Kidney epithelial cell (primary cell): ENCODE data around the gene HTR4. TPM values are rescaled to one million over a fixed set of nuclear protein-coding genes. Genes with fewer than 3 reads are reported as not detected.

Experiments used
- DNase-seq: peaks from one replicate; pipeline ENCODE4 v3.0.0-alpha.2; 2010; ENCODE audit warnings: low read depth
- H3K27me3 ChIP-seq: 2 replicates; pipeline ENCODE4 v1.6.0; 2011; ENCODE audit warnings: low read length; ENCODE audit not compliant: control insufficient read depth, insufficient read depth
- H3K36me3 ChIP-seq: 2 replicates; pipeline ENCODE4 v1.5.1; 2011; ENCODE audit warnings: low read length; ENCODE audit not compliant: control insufficient read depth, insufficient read depth
- H3K4me3 ChIP-seq: 2 replicates; pipeline ENCODE4 v1.5.1; 2011; ENCODE audit warnings: low read depth, mild to moderate bottlenecking, control low read depth, low read length
- total RNA-seq: library from RNA; depleted of rRNA; stranded (reverse); fragments of >200 nt; gene quantifications from 2 replicates; pipeline ENCODE4 v1.2.3, GENCODE V29; 2015
- TF ChIP-seq, protein P1 (sequence below): IDR thresholded peaks from 2 replicates; pipeline ENCODE4 v1.5.1; 2011; ENCODE audit warnings: mild to moderate bottlenecking, moderate library complexity, low read length, control low read depth, inconsistent platforms; ENCODE audit not compliant: insufficient read depth, poor library complexity, severe bottlenecking

The HTR4 gene
- total RNA-seq, 1 donor from 2014 or later: not detected

- H3K27me3 ChIP-seq: no peaks in the 10 kb centered on the region
- TF ChIP-seq, protein P1, sequence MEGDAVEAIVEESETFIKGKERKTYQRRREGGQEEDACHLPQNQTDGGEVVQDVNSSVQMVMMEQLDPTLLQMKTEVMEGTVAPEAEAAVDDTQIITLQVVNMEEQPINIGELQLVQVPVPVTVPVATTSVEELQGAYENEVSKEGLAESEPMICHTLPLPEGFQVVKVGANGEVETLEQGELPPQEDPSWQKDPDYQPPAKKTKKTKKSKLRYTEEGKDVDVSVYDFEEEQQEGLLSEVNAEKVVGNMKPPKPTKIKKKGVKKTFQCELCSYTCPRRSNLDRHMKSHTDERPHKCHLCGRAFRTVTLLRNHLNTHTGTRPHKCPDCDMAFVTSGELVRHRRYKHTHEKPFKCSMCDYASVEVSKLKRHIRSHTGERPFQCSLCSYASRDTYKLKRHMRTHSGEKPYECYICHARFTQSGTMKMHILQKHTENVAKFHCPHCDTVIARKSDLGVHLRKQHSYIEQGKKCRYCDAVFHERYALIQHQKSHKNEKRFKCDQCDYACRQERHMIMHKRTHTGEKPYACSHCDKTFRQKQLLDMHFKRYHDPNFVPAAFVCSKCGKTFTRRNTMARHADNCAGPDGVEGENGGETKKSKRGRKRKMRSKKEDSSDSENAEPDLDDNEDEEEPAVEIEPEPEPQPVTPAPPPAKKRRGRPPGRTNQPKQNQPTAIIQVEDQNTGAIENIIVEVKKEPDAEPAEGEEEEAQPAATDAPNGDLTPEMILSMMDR: no peak
- no peak overlapping the region for H3K4me3 ChIP-seq
- DNase-seq: no peak
- H3K36me3 ChIP-seq: no peaks in the 10 kb centered on the region
These were observed 89.2 kb downstream of the HTR4 start for GRCh38 chr5:148565148-148565547.

DNA sequence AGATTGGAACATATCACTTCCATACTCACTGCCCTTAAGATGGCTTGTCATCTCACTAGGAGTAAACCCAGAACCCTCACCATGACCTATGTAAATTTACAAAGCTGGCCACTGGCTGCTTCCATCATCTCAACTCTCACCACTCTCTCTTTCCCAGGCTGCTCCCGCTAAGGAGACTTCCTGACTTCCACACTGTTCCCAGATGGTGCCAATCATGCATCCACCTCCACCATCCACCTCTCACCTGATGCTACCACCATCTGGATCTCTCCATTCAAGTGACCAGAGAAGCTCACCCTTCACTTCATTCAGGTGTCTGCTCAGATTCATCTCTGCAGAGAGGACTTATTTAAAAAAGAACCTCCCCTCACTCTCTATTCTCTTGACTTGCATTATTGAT is 91.3 kb downstream of the HTR4 start:
- no peaks in the 10 kb centered on the region for H3K36me3 ChIP-seq
- TF ChIP-seq, protein P1: no peak
- H3K27me3 ChIP-seq: no peaks in the 10 kb centered on the region
- no peak for DNase-seq
- H3K4me3 ChIP-seq: no peak overlapping the region

DNA sequence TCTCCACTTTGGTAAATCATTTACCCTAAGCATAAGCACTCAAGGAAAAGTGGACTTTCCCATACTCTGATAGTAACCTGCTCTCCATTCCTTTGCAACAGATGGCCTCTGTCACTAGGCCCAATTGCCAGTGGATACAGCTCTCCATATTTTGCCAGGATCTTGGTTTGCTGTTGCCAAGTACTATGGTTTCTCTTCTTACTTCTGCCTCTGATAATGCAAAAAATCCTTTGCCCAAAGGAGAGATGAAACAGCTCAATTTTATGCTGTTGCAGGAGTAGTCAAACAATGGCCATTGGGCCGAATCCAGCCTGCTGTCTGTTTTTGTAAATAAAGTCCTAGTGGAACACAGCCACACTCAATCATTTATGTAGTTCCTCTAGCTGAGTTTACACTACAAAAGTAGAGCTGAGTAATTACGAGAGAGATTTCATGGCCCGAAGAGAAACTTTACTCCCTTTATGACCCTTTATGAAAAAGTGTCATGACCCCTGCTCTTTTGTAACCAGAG is 92.5 kb downstream of the HTR4 start:
- TF ChIP-seq, protein P1: no peak
- no peak for DNase-seq
- Histone ChIP-seq H3K4me3 (no peak overlapping the region), H3K36me3 (no peaks in the 10 kb centered on the region), H3K27me3 (no peaks in the 10 kb centered on the region)

DNA sequence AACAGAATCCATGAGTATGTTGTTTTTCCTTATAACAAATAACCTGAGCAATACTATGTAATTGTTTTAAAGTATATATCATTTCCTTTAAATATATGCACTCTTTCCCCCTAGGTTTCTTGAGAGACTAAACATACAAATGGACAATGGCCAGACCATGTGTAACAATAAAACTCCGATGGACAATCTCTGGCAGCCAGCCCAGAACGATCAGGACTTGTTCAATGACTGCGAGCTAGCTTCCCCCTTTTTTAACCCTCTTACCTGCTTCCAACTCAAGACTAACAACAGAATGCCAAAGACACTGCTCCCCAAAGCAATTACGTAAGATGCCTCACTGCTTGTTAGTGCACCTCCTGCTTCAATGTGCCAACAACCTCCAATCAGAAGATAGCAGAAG is 94.9 kb downstream of the HTR4 start:
- no peak overlapping the region for H3K4me3 ChIP-seq
- DNase-seq: no peak
- TF ChIP-seq, protein P1: no peak
- H3K36me3 ChIP-seq: no peaks in the 10 kb centered on the region
- no peaks in the 10 kb centered on the region for H3K27me3 ChIP-seq

DNA sequence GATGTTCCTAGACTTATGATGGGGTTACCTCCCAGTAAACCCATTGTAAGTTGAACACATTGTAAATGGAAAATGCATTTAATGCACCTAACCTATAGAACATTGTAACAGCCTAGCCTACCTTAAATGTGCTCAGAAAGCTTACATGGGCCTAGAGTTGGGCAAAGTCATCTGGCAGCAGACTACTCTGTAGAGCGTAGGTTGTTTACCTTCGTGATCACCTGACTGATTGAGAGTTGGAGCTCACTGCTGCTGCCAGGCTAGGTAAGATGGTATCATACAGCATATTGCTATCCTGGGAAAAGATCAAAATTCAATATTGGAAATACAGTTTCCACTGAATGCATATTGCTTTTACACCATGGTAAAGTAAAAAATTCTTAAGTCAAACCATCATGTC is 95.4 kb downstream of the HTR4 start:
- TF ChIP-seq, protein P1: no peak
- Histone ChIP-seq H3K4me3 (no peak overlapping the region), H3K36me3 (no peaks in the 10 kb centered on the region), H3K27me3 (no peaks in the 10 kb centered on the region)
- DNase-seq: no peak

- no peak for DNase-seq
- TF ChIP-seq, protein P1: no peak
- Histone ChIP-seq H3K4me3 (no peak overlapping the region), H3K27me3 (no peaks in the 10 kb centered on the region), H3K36me3 (no peaks in the 10 kb centered on the region)
These were observed 97.5 kb downstream of the HTR4 start for GRCh38 chr5:148556835-148557234.
